ENCODE measurements around the gene SNF8.

Gene SNF8

GRCh38 chr17:48928876-48929811, 15.5 kb downstream of the SNF8 start:
- no peak for DNase-seq

GRCh38 chr17:48927978-48928745, 16.5 kb downstream of the SNF8 start:
- DNase-seq: no peak

GRCh38 chr17:48925991-48926342, 18.7 kb downstream of the SNF8 start:
- no peak for DNase-seq

- DNase-seq: no peak
Observed at GRCh38 chr17:48925251-48925990, 19.2 kb downstream of the SNF8 start.

- no peak for DNase-seq
Observed at GRCh38 chr17:48915459-48916282, 29.0 kb downstream of the SNF8 start.

- no peak for DNase-seq
Observed at GRCh38 chr17:48912476-48912875, 32.2 kb downstream of the SNF8 start.

- no peak for DNase-seq
Observed at GRCh38 chr17:48910370-48910769, 34.3 kb downstream of the SNF8 start.

GRCh38 chr17:48909783-48910182, 34.9 kb downstream of the SNF8 start:
- DNase-seq: no peak

- DNase-seq: no peak
Observed at GRCh38 chr17:48908853-48909394, 35.7 kb downstream of the SNF8 start.

GRCh38 chr17:48908047-48908843, 36.4 kb downstream of the SNF8 start, which contains the start of gene UBE2Z:
Gene UBE2Z, plus strand, starts transcription at chr17:48908407. Its CDS starts 97 bp downstream, at chr17:48908504.
- no peak for DNase-seq

GRCh38 chr17:48907713-48908046, 37.0 kb downstream of the SNF8 start:
- no peak for DNase-seq

GRCh38 chr17:48905987-48906515, 38.6 kb downstream of the SNF8 start:
- DNase-seq: no peak

GRCh38 chr17:48904428-48904827, 40.2 kb downstream of the SNF8 start:
- no peak for DNase-seq

- DNase-seq: no peak
Observed at GRCh38 chr17:48903401-48903800, 41.2 kb downstream of the SNF8 start.

- no peak for DNase-seq
Observed at GRCh38 chr17:48901241-48901640, 43.4 kb downstream of the SNF8 start.

- no peak for DNase-seq
Observed at GRCh38 chr17:48894886-48895285, 49.8 kb downstream of the SNF8 start.

- no peak for DNase-seq
Observed at GRCh38 chr17:48893646-48894508, 50.8 kb downstream of the SNF8 start.

- DNase-seq: no peak
Observed at GRCh38 chr17:48892940-48893645, 51.5 kb downstream of the SNF8 start.

GRCh38 chr17:48890086-48890485, 54.6 kb downstream of the SNF8 start:
- no peak for DNase-seq

Measured in cortex of kidney (tissue), 1 donor.